GM19468 (cell line): ENCODE data around the gene MAK.
"Not testable (repeated sequence)": the region's sequence is repeated elsewhere in the genome, so short reads cannot be mapped to it uniquely, and the experiment has no call there.

Experiments
- ATAC-seq: cut with Tn5 transposase; IDR thresholded peaks from one replicate; pipeline ENCODE4 v1.9.1; 2021; ENCODE audit warnings: mild to moderate bottlenecking, moderate library complexity, moderate number of reproducible peaks; ENCODE audit not compliant: unreplicated experiment; ENCODE audit errors: extremely low read depth

MAK gene

DNA sequence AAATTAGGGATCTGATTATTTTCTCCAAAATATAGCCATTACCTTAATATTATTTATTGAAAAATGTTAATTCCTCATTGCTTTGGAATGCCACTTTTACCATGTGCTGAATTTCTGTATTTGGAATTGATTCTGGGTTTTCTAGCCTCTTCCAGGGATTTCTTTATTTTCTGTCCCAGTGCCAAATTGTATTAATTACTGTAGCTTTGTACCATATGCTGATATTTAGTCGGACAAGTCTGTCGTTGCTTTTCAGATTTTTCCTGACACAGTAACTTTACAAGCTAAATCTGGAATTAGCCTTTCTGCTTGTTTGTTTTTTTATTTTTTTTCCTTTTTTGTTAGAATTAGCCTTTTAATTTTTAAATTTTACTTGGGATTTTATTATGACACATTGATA, 101.6 kb downstream of the MAK start:
- no peak for ATAC-seq

DNA sequence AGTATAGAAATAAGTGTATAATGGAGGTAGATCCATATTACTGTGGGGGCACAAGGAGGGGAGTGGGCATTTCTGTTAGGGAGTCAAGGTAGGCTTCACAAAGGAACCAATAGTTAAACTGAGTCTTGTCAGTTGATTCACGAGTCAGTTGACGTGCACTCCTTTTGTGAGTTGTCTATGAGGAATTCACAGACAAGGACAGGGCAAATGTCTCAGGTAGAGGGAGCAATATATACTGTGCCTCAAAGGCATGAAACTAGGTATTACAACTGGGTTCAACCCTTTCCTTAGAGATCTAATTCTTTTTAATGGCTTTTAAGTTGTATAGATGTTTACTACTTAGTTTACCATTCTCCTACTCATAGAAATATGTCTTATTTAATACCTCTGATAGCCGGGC, 104.5 kb downstream of the MAK start:
- ATAC-seq = no peak

DNA sequence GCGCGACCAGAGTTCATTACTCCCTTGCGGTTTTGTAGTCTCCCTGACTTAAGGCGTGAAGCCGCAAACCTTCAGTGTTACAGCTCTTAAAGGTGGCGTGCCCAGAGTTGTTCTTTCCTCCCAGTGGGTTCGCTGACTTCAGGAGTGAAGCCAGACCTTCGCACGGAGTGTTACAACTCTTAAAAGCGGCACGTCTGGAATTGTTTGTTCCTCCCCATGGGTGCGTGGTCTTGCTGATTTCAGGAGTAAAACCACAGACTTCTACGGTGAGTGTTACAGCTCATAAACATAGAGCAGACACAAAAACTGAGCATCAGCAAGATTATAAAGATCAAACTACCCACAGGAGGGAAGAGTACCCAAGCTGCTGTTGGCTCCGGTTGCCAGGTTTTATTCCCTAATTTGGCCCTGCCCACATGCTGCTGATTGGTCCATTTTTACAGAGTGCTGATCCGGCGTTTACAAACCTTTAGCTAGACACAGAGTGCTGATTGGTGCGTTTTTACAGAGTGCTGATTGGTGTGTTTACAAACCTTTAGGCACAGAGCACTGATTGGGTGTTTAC, 105.1 kb downstream of the MAK start:
- no peak for ATAC-seq

DNA sequence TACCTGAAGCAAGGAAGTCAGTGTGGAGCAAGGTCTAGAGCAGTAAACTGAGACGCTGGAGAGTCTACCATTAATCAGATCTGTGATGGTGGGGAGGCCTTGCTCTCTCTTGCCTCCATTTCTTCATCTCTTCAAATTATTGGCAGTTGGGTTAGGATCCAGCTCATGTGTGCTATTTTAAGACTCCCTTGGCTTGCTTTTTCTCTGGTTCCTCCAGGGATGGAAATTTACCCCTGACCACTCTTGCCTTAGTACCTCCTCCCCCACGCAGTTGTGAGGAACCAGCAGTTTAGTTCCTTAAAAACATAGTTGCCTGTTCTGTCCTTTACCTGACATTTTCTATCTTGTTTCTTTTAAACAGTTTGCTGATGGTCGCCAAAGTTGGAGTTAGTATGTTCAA, 108.1 kb downstream of the MAK start:
- no peak for ATAC-seq

DNA sequence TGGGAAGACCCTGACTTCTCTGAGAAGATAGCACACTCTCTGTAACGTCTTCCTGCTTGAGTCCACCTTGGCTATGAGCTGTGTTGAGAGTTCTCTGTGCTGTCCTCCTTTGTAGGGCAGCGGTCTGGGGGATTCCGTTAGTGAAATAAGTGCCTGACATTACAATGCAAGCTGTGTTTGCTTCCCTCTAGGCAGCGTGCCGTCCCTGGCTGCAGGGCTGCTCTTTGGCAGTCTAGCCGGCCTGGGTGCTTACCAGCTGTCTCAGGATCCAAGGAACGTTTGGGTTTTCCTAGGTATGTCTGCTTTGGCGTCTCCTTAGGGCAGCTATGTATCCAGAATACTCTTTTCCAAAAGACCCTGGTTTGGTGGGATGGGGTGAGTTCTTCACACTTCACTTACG, 112.6 kb downstream of the MAK start:
- no peak for ATAC-seq

DNA sequence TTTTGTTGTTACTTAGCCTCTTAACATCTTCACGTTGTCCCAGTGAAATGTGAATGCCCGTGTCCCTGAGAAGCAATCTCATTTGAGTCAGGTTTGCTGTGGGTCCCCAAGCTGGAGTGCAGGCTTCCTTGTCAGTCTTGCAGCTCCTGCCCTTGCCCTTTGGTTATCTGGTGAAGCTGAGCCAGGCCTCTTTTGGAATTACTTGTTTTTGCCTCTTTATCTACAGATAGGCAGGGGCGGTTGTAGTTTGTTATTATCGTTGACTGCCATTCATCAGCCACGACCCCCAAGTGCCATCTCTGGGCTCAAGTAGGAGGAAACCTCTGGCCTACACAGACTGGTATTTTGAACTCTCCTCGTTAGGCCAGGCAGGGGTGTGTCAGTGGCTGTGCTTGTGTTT, 113.3 kb downstream of the MAK start:
- ATAC-seq = no peak

DNA sequence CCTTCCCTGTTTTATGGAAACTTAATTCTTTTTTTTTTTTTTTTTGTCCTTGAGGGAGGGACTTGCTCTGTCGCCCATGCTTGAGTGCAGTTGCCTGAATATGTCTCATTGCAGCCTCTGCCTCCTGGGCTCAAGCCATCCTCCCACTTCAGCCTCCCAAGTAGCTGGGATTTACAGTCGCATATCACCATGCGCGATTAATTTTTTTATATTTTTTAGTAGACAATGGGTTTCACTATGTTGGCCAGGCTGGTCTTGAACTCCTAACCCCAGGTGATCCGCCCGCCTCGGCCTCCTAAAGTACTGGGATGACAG, 114.8 kb downstream of the MAK start:
- no peak for ATAC-seq

DNA sequence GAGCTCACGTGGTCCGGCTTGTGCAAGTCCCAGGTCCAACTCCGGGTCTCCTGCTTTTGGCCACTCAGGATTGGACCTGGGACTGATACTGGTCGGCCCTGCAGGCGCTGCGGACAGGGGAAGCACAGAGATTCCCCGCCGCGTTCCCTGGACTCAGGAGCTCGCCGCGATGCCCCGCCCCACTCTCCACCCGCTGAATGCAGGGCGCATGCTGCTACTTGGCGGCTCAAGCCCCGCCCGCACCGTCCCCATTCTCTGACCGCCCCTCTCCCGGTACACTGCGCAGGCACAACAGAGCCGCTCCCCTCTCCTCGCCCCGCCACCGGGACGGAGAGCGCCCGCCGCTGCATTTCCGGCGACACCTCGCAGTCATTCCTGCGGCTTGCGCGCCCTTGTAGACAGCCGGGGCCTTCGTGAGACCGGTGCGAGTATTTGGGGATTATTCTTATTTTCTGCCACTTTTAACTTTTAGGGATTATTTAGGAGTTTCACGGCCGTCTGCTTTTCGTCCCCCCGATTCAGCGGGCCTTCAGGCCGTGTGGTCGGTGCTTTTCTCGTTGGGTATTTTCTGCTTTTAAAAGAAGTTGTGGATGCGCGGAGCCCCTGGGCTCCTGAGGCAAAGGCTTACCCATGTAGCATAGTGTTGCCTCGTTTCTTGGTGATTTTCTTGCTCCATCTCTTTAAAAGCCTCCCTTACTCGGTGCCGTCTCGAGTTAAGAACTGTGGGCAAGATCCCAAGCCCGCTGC, 115.3 kb downstream of the MAK start, which contains the start of gene TMEM14C:
TSS of gene TMEM14C (plus strand) at position 251 of the 747 bp plus-strand sequence. CDS start 1,544 bp downstream, outside the sequence.
- ATAC-seq = peak; percentile 95

DNA sequence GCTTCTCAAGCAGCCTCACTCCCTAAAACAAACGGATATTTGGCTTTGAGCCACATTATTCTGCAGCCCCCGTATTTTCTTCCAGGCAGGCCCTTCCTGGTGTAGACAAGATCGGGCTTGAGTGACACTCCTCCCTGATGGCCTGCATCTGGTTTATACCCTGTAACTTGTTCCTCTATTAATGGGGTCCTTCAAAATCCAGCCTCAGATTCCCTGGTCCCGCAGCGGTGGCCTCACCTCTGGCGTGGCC, 115.8 kb downstream of the MAK start:
- ATAC-seq = no peak

DNA sequence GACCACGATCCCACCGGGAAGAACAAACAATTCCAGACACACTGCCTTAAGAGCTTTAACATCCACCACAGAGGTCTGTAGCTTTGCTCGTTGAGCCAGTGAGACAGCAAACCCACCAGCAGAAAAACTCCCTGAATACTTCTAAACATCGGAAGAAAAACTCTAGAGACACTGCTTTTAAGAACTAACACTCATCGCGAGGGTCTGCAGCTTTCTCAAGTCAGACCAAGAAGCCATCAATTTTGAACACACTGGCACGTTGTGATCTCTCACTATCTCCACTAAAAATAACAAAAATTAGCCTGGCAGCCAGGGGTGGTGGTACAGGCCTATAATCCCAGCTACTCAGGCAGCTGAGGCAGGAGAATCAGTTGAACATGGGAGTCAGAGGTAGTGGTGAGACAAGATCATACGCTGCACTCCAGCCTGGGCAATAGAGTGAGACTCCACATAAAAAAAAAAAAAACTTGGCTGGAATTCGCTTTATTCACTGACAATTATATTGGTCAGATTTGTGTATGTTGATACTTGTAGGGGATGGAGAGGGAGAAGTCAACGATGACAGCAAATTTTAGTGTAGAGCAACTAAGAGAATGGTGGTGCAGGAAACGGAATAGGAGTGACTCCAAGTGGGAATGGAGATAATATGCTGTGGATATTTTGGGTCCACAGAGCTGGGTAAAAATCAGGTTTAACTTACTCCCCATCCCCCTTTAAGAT, 116.3 kb downstream of the MAK start:
- ATAC-seq = no peak

DNA sequence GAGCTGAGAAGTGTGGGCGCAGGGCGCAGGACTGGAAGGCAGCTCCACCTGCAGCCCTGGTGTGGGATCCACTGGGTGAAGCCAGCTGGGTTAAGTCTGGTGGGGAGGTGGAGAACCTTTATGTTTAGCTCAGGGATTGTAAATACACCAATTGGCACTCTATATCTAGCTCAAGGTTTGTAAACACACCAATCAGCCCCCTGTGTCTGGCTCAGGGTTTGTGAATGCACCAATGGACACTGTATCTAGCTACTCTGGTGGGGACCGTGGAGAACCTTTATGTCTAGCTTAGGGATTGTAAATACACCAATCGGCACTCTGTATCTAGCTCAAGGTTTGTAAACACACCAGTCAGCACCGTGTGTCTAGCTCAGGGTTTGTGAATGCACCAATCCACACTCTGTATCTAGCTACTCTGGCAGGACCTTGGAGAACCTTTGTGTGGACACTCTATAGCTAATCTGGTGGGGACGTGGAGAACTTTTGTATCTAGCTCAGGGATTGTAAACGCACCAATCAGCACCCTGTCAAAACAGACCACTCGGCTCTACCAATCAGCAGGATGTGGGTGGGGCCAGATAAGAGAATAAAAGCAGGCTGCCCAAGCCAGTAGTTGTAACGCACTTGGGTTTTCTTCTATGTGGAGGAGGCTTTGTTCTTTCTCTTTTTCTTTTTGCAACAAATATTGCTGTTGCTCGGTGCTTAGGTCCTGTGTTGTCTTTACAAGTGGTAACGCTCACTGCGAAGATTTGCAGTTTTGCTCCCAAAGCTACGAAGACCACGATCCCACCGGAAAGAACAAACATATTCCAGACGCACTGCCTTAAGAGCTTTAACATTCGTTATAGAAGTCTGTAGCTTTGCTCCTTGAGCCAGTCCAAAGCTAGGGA, 117.1 kb downstream of the MAK start:
- ATAC-seq = not testable (repeated sequence)

DNA sequence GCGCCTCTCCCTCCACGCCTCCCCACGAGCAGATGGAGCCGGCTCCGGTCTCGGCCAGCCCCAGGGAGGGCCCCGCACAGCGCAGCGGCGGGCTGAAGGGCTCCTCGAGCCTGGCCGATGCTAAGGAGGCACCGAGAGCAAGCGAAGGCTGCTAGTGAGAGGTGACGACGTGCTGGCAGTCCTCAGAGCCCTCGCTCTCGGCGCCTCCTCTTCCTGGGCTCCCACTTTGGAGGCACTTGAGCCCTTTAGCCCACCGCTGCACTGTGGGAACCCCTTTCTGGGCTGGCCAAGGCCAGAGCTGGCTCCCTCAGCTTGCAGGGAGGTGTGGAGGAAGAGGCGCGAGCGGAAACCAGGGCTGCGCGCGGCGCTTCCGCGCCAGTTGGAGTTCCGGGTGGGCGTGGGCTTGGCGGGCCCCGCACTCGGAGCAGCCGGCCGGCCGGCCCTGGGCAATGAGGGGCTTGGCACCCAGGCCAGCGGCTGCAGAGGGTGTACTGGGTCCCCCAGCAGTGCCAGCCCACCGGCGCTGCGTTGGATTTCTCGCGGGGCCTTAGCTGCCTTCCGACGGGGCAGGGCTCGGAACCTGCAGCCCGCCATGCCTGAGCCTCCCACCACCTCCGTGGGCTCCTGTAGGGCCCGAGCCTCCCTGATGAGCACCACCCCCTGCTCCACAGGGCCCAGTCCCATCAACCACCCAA, 117.9 kb downstream of the MAK start:
- no peak for ATAC-seq

DNA sequence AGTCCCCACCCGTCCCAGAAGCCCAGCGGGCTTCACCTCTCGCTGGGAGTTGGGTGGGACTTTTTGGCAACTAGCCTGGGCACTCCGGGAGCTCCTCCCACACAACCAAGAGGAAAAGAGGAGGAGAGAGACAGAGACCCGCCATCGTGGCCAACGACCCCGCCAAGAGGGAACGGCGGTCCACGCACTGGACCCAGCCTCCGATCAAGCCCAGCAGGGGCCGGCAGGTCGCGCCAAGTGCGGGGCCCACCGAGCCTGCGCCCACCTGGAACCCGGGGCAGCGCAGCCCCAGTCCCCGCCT, 118.4 kb downstream of the MAK start:
- ATAC-seq = no peak

DNA sequence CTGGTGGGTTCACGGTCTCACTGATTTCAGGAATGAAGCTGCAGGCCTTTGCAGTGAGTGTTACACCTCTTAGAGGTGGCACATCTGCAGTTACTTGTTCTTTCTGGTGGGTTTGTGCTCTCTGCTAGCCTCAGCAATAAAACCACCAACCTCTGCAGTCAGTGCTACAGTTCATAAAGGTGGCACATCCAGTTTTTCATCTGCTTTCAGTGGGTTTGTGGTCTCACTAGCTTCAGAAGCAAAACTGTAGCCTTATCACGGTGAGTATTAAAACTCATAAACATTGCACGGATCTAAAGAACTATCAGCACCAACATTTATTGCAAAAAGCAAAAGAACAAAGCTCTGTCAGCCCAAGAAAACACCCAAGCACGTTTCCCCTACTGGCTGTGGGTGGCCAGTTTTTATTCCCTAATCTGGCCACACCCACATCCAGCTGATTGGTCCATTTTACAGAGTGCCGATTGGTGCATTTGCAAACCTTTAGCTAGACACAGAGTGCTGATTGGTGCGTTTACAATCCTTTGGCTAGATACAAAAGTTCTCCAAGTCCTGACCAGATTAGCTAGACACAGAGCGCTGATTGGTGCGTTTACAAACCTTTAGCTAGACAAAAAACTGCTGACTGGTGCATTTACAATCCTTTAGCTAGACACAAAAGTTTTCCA, 118.9 kb downstream of the MAK start:
- no peak for ATAC-seq

DNA sequence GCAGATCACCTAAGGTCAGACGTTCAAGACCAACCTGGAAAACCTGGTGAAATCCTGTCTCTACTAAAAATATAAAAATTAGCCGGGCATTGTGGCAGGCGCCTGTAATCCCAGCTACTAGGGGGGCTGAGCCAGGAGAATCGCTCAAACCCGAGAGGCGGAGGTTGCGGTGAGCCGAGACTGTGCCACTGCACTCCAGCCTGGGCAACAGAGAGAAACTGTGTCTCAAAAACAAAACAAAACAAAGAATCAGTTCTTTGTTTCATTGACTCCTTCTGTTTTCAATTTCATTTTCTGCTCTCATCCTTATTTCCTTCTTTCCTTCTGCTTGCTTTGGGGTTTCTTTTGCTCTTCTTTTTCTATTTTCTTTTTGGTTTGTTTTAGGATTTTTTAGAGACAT, 124.4 kb downstream of the MAK start:
- no peak for ATAC-seq
